IgD-negative memory B cell (primary cell): ENCODE data around the gene SIPA1L3. TPM values are rescaled to one million over a fixed set of nuclear protein-coding genes. Genes with fewer than 3 reads are reported as not detected.
"Not testable (repeated sequence)": the region's sequence is repeated elsewhere in the genome, so short reads cannot be mapped to it uniquely, and the experiment has no call there.

Experiments used
- H3K27ac Mint-ChIP-seq, 3 donors: one replicate each; pipeline ENCODE4 v1.8.0; 2020 to 2022; ENCODE audit warnings: mild to moderate bottlenecking in 3 of 3, mixed read lengths in 3 of 3, moderate library complexity in 1 of 3
- H3K27me3 Mint-ChIP-seq: one replicate; pipeline ENCODE4 v1.8.0; 2021; ENCODE audit warnings: mixed read lengths
- H3K36me3 Mint-ChIP-seq: one replicate; pipeline ENCODE4 v1.8.0; 2020; ENCODE audit warnings: mild to moderate bottlenecking, mixed read lengths
- H3K4me1 Mint-ChIP-seq, 3 donors: one replicate each; pipeline ENCODE4 v1.8.0; 2020 to 2022; ENCODE audit warnings: mixed read lengths in 3 of 3, mild to moderate bottlenecking in 1 of 3
- H3K4me3 Mint-ChIP-seq, 4 donors: one replicate each; pipeline ENCODE4 v1.8.0; 2020 to 2022; ENCODE audit warnings: mild to moderate bottlenecking in 4 of 4, mixed read lengths in 4 of 4, moderate library complexity in 3 of 4
- H3K9me3 Mint-ChIP-seq, 3 donors: one replicate each; pipeline ENCODE4 v1.8.0; 2020 to 2021; ENCODE audit warnings: mixed read lengths in 3 of 3, mild to moderate bottlenecking in 1 of 3
- polyA plus RNA-seq: library from polyadenylated mRNA; unstranded; fragments of 300-500 nt; fragmentation: Illumina TruSeq; gene quantifications from one replicate; pipeline ENCODE4 v1.2.3, GENCODE V29; 2021

The SIPA1L3 gene
- polyA plus RNA-seq, 1 donor from 2014 or later, result 13.6 TPM

DNA sequence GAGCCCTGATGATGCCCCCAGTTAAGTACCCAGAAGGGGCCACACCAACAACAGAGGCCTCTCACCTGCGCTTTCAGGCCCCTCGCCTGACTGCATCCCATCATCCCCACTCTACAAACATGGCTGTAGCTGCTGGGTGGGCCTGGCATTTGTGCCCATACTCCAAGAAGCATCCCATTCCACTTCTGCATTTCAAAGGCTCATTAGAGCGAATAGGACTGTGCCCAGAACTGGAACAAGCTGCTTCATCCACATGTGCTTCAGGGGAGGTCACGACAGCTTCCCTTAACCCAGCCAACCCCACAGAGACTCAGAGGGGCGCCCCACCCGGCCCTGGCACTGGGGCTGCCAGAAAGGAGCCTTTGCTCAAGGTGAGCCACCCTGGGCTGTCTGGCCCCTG, 156.9 kb downstream of the SIPA1L3 start:
- Mint-ChIP-seq H3K27ac (peak overlapping the region in 2 of 3 donors; percentile 16 to 19), H3K4me1 (peaks cover 9 to 16% (median 12%) of the 10 kb centered on the region in 3 donors), H3K4me3 (no peak overlapping the region), H3K36me3 (no peaks in the 10 kb centered on the region), H3K9me3 (no peaks in the 10 kb centered on the region), H3K27me3 (no peaks in the 10 kb centered on the region)

- H3K36me3 Mint-ChIP-seq, result no peaks in the 10 kb centered on the region
- H3K27me3 Mint-ChIP-seq, result no peaks in the 10 kb centered on the region
- H3K4me1 Mint-ChIP-seq, result peaks cover 7 to 10% (median 8%) of the 10 kb centered on the region in 3 donors
- no peak overlapping the region for H3K4me3 Mint-ChIP-seq
- H3K9me3 Mint-ChIP-seq, result no peaks in the 10 kb centered on the region
- H3K27ac Mint-ChIP-seq, result no peak overlapping the region
Measured at GRCh38 chr19:38064661-38065425, 157.8 kb downstream of the SIPA1L3 start.

DNA sequence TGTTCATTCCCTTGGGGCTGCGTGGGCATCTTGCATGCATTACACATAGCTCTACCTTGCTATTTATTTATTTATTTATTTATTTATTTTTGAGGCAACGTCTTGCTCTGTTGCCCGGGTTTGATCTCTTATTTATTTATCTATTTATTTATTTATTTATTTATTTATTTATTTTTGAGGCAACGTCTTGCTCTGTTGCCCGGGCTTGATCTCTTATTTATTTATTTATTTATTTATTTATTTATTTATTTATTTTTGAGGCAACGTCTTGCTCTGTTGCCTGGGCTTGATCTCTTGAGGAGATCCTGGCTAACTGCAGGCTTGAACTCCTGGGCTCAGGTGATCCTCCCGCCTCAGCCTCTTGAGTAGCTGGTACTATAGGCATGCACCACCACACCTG, 158.8 kb downstream of the SIPA1L3 start:
- H3K27me3 Mint-ChIP-seq, H3K4me1 Mint-ChIP-seq, H3K4me3 Mint-ChIP-seq, H3K9me3 Mint-ChIP-seq, H3K36me3 Mint-ChIP-seq, H3K27ac Mint-ChIP-seq: not testable (repeated sequence)

DNA sequence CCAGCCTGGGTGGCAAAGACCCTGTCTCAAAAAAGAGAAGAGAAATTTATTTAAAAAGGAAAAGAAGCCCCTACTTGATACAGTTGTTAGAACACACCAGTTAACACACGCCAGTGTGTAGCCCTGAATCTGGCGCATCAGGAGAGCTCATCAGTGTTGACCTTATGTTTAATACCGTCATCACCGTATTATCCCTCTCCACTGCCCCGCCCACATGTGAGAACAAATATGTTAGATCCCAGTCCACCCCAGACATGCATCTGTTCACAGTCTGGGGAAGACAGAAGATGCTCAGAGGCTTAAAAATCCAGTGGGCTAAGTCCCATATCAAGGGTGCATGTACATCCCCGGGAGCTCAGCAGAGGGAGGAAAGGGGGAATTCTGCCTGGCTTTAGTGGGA, 161.8 kb downstream of the SIPA1L3 start:
- H3K27ac Mint-ChIP-seq, result peak overlapping the region in 1 of 3 donors; percentile 5
- no peaks in the 10 kb centered on the region for H3K9me3 Mint-ChIP-seq
- peak overlapping the region in 1 of 4 donors; percentile 60 for H3K4me3 Mint-ChIP-seq
- H3K36me3 Mint-ChIP-seq, result peaks cover 4% of the 10 kb centered on the region
- no peaks in the 10 kb centered on the region for H3K27me3 Mint-ChIP-seq
- peaks cover 3 to 7% (median 4%) of the 10 kb centered on the region in 3 donors for H3K4me1 Mint-ChIP-seq

- Mint-ChIP-seq H3K4me3 (no peak overlapping the region), H3K27me3 (no peaks in the 10 kb centered on the region), H3K9me3 (no peaks in the 10 kb centered on the region), H3K27ac (peak overlapping the region in 1 of 3 donors; percentile 17), H3K36me3 (peaks cover 7% of the 10 kb centered on the region), H3K4me1 (peaks cover 1 to 4% (median 2%) of the 10 kb centered on the region in 3 donors)
Measured at GRCh38 chr19:38070573-38070972, 163.6 kb downstream of the SIPA1L3 start.

- not testable (repeated sequence) for H3K9me3 Mint-ChIP-seq, H3K36me3 Mint-ChIP-seq, H3K4me3 Mint-ChIP-seq, H3K4me1 Mint-ChIP-seq, H3K27me3 Mint-ChIP-seq
- H3K27ac Mint-ChIP-seq, result peak overlapping the region in 1 of 3 donors; percentile 89
Measured at GRCh38 chr19:38071054-38071453, 164.0 kb downstream of the SIPA1L3 start.

GRCh38 chr19:38071647-38072046, 164.6 kb downstream of the SIPA1L3 start:
- H3K36me3 Mint-ChIP-seq, result peaks cover 7% of the 10 kb centered on the region
- peak overlapping the region in 2 of 3 donors; percentile 82 to 89 for H3K27ac Mint-ChIP-seq
- no peaks in the 10 kb centered on the region for H3K27me3 Mint-ChIP-seq
- peaks cover 1 to 9% (median 2%) of the 10 kb centered on the region in 3 donors for H3K4me1 Mint-ChIP-seq
- H3K4me3 Mint-ChIP-seq, result no peak overlapping the region
- H3K9me3 Mint-ChIP-seq, result no peaks in the 10 kb centered on the region

- Mint-ChIP-seq H3K27ac (peak overlapping the region in 2 of 3 donors; percentile 70 to 78), H3K9me3 (no peaks in the 10 kb centered on the region), H3K4me3 (no peak overlapping the region), H3K4me1 (peaks cover 2 to 12% (median 3%) of the 10 kb centered on the region in 3 donors), H3K27me3 (no peaks in the 10 kb centered on the region), H3K36me3 (peaks cover 7% of the 10 kb centered on the region)
Measured at GRCh38 chr19:38072776-38073750, 166.1 kb downstream of the SIPA1L3 start.

DNA sequence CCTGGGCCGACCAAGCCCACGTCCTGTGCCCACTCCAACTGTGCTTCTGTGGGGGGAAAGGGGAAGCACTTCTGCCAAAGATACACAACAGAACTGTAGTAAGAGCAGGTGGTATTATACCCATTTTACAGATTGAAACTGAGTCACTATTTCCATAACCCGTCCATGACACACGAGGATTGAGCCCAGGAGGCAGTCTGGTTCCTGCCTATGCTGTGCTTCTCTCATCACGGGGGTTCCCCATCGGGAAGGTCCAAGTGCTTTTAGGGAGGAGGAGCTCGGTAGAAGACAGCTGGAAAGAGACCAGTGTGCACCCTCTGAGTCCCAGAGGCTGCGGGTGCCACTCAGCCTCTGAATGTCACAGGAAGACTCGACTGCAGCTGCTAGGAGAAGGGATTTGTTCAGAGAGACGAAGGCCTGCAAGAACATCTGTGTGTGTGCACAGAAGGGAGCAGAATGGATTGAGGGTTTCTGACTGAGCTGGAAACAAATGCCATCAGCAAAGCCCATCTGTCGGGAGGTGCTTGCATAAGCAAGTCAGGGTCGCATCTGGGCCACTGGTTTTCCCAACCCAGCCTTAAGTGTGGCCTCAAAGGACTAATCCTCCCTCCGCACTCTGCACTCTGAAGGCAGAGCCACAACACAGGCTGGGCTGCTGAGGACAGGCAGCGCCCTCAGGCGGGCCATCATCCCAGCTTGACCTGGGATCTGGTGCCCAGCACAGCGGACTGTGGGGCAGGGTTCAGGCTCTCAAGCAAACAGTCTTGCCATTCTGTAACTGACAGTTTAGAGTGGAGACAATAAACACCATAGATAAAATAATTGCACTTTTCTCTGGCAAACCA, 167.1 kb downstream of the SIPA1L3 start:
- peak overlapping the region in 2 of 3 donors; percentile 70 to 78 for H3K27ac Mint-ChIP-seq
- H3K9me3 Mint-ChIP-seq, result no peaks in the 10 kb centered on the region
- no peak overlapping the region for H3K4me3 Mint-ChIP-seq
- H3K4me1 Mint-ChIP-seq, result peaks cover 3 to 12% (median 5%) of the 10 kb centered on the region in 3 donors
- peaks cover 7% of the 10 kb centered on the region for H3K36me3 Mint-ChIP-seq
- no peaks in the 10 kb centered on the region for H3K27me3 Mint-ChIP-seq

GRCh38 chr19:38076337-38076736, 169.3 kb downstream of the SIPA1L3 start:
- H3K27ac Mint-ChIP-seq, result no peak overlapping the region
- no peak overlapping the region for H3K4me3 Mint-ChIP-seq
- no peaks in the 10 kb centered on the region for H3K27me3 Mint-ChIP-seq
- H3K36me3 Mint-ChIP-seq, result peaks cover 7% of the 10 kb centered on the region
- H3K4me1 Mint-ChIP-seq, result peaks cover 17 to 22% (median 20%) of the 10 kb centered on the region in 3 donors
- no peaks in the 10 kb centered on the region for H3K9me3 Mint-ChIP-seq

DNA sequence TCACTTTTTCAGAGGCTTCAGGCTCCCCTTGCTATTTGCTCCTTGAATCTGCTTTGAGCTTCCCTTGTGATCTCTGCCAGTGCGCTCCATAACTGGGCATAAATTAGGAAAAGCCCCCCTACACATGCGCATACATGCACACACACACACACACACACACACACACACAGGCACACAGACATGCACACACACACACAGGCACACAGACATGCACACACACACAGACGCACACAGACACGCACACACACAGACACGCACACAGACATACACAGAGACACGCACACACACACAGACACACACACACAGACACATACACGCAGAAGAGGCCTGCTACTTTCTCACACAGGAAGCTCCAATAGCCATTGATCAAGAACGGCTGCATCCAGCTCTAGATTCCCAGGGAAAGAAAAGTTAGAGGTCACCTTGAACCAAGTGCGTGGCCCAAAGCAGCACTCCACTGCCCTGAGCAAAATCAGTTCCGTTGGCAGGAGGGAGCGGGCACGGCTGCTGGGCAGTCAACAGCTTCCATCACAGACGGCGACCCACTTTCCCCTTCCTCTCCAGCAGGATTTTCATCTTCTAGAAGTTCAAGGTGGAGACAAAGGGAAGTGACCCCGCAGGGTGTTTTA, 171.4 kb downstream of the SIPA1L3 start:
- H3K9me3 Mint-ChIP-seq, result no peaks in the 10 kb centered on the region
- H3K36me3 Mint-ChIP-seq, result peaks cover 7% of the 10 kb centered on the region
- no peaks in the 10 kb centered on the region for H3K27me3 Mint-ChIP-seq
- H3K27ac Mint-ChIP-seq, result peak overlapping the region; percentile 25 to 71 (median 28)
- H3K4me3 Mint-ChIP-seq, result no peak overlapping the region
- H3K4me1 Mint-ChIP-seq, result peaks cover 15 to 19% (median 17%) of the 10 kb centered on the region in 3 donors

GRCh38 chr19:38079926-38080380, 172.9 kb downstream of the SIPA1L3 start:
- H3K4me3 Mint-ChIP-seq, result peak overlapping the region in 3 of 4 donors; percentile 2 to 82 (median 39)
- H3K4me1 Mint-ChIP-seq, result peaks cover 15 to 19% (median 17%) of the 10 kb centered on the region in 3 donors

DNA sequence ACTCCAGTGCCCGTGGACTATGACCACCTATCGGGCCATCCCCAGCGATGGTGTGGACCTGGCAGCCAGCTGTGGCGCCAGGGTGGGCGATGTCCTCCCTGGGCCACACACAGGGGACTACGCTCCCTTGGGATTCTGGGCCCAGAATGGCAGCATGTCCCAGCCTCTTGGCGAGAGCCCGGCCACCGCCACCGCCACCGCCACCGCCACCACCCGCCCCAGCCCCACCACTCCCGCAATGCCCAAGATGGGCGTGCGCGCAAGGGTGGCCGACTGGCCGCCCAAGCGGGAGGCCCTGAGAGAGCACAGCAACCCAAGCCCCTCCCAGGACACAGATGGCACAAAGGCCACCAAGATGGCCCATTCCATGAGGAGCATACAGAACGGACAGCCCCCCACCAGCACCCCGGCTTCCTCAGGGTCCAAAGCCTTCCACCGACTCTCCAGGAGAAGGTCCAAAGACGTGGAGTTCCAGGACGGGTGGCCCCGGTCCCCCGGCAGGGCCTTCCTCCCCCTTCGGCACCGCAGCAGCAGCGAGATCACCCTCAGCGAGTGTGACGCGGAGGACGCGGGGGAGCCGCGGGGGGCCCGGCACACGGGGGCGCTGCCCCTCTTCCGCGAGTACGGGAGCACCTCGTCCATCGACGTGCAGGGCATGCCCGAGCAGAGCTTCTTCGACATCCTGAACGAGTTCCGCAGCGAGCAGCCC, 174.7 kb downstream of the SIPA1L3 start:
- Mint-ChIP-seq H3K4me3 (no peak overlapping the region), H3K36me3 (peaks cover 3% of the 10 kb centered on the region), H3K27me3 (no peaks in the 10 kb centered on the region), H3K4me1 (peaks cover 12 to 19% (median 15%) of the 10 kb centered on the region in 3 donors), H3K27ac (no peak overlapping the region), H3K9me3 (no peaks in the 10 kb centered on the region)

More at GRCh38 chr19:38079926-38080380, 172.9 kb downstream of the SIPA1L3 start:
- Mint-ChIP-seq H3K27ac (peak overlapping the region; percentile 63 to 95 (median 74)), H3K27me3 (no peaks in the 10 kb centered on the region), H3K36me3 (peaks cover 3% of the 10 kb centered on the region), H3K9me3 (no peaks in the 10 kb centered on the region)
